Caco-2 (cell line): ENCODE results near the gene ARHGAP18. TPM values are rescaled to one million over a fixed set of nuclear protein-coding genes. Genes with fewer than 3 reads are reported as not detected.

Experiments
- BruUV-seq: library from RNA; stranded (reverse); fragments of 400-500 nt; replicated peaks from 2 replicates; lab custom pipeline; 2021; lab: Mats Ljungman, UMichigan
- CTCF ChIA-PET: fragments of 300-600 bp; sonication (Branson Sonifier 250); formaldehyde crosslinking; loops from one replicate; lab custom pipeline; 2022; ENCODE audit warnings: antibody characterized with exemption; lab: Charles Lee
- POLR2A ChIA-PET: fragments of 300-600 bp; sonication (Branson Sonifier 250); formaldehyde crosslinking; loops from one replicate; lab custom pipeline; 2022; ENCODE audit warnings: antibody characterized with exemption; lab: Charles Lee
- DNase-seq, 2 experiments: peaks; one replicate each; pipeline versions ENCODE4 v3.0.0 to v3.0.0-alpha.2; 2020 to 2022
- H3K27me3 ChIP-seq: replicated peaks from 2 replicates; pipeline ENCODE4 v1.6.0; 2011; ENCODE audit warnings: low read length; ENCODE audit not compliant: control insufficient read depth, insufficient read depth
- H3K36me3 ChIP-seq: 2 replicates; pipeline ENCODE4 v1.5.1; 2011; ENCODE audit warnings: low read length; ENCODE audit not compliant: control insufficient read depth, insufficient read depth
- H3K4me1 ChIP-seq: fragments of 250-450 bp; sonication (Bioruptor Pico); 2 replicates; pipeline ENCODE4 v1.5.1; 2020; ENCODE audit warnings: mild to moderate bottlenecking
- H3K4me3 ChIP-seq: 2 replicates; pipeline ENCODE4 v1.5.1; 2011; ENCODE audit warnings: low read depth, mild to moderate bottlenecking, control low read depth, low read length
- H3K9me3 ChIP-seq: fragments of 250-450 bp; sonication (Bioruptor Pico); 2 replicates; pipeline ENCODE4 v1.5.1; 2020; ENCODE audit warnings: mild to moderate bottlenecking, moderate library complexity
- H3K27ac Mint-ChIP-seq: one replicate; pipeline ENCODE4 v1.8.0; 2022; ENCODE audit warnings: mixed read lengths; ENCODE audit not compliant: unreplicated experiment
- H3K27me3 Mint-ChIP-seq: one replicate; pipeline ENCODE4 v1.8.0; 2022; ENCODE audit warnings: mixed read lengths; ENCODE audit not compliant: insufficient read depth, unreplicated experiment
- H3K36me3 Mint-ChIP-seq: one replicate; pipeline ENCODE4 v1.8.0; 2022; ENCODE audit warnings: mild to moderate bottlenecking, mixed read lengths; ENCODE audit not compliant: insufficient read depth, unreplicated experiment
- H3K4me1 Mint-ChIP-seq: one replicate; pipeline ENCODE4 v1.8.0; 2022; ENCODE audit warnings: low read depth, mixed read lengths; ENCODE audit not compliant: unreplicated experiment
- H3K4me3 Mint-ChIP-seq: one replicate; pipeline ENCODE4 v1.8.0; 2022; ENCODE audit warnings: mild to moderate bottlenecking, moderate library complexity, mixed read lengths; ENCODE audit not compliant: unreplicated experiment
- H3K9me3 Mint-ChIP-seq: one replicate; pipeline ENCODE4 v1.8.0; 2022; ENCODE audit warnings: mixed read lengths; ENCODE audit not compliant: unreplicated experiment
- intact Hi-C: fragments of 100-400 bp; cut with micrococcal nuclease; formaldehyde crosslinking; loops from one replicate; pipeline ENCODE4 v1.10.0; 2022; ENCODE audit not compliant: unreplicated experiment
- total RNA-seq: library from RNA; stranded (reverse); gene quantifications from 2 replicates; pipeline ENCODE4 v1.2.3, GENCODE V29; 2022
- TF ChIP-seq, protein P1 (sequence below), 2 experiments: fragments of 200-600 bp in 1 of 2; IDR thresholded peaks; 1 replicate in 1 of 2; 2 replicates in 1 of 2; pipeline versions ENCODE4 v1.5.1 to v1.8.0; 2011 to 2022; ENCODE audit warnings: antibody characterized with exemption in 1 of 2, control low read depth in 1 of 2, inconsistent platforms in 1 of 2, low read depth in 1 of 2, low read length in 1 of 2, mild to moderate bottlenecking in 1 of 2, moderate library complexity in 1 of 2; ENCODE audit not compliant: insufficient read depth in 1 of 2, severe bottlenecking in 1 of 2, unreplicated experiment in 1 of 2

Gene ARHGAP18
- total RNA-seq, 1 experiment from 2014 or later = 15.0 TPM

DNA sequence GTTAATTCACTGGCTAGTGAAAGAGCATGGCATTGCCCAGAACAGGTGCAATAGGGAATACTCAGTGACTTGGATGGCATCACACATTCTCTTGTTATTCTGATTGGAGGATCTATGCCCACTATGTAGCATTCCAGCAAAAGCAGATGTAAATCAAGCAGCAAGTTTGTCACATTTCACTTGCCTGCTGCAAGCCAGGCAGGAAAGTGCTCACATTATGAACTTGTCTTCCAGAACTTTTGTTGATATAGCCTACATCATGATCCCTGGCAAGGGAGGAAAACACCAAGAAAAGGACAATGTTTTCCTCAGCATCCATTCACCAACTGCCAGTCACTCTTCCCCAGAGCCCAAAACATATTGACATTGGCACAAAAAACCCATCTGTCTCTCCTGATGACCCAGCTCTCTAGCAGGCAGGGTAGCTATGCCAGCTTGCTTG is 77.8 kb downstream of the ARHGAP18 start:
- BruUV-seq = no TSS peak
- Mint-ChIP-seq H3K9me3 (no peaks in the 10 kb centered on the region), H3K4me1 (peaks cover 2% of the 10 kb centered on the region), H3K36me3 (peaks cover 10% of the 10 kb centered on the region), H3K27me3 (no peaks in the 10 kb centered on the region), H3K27ac (no peak overlapping the region), H3K4me3 (no peak overlapping the region)
- Histone ChIP-seq H3K4me1 (peaks cover 4% of the 10 kb centered on the region), H3K9me3 (no peaks in the 10 kb centered on the region), H3K4me3 (no peak overlapping the region), H3K27me3 (no peaks in the 10 kb centered on the region), H3K36me3 (0 out of 2 replicates have a peak, but pooled peaks cover 1% of the 10 kb centered on the region)
- TF ChIP-seq, protein P1, sequence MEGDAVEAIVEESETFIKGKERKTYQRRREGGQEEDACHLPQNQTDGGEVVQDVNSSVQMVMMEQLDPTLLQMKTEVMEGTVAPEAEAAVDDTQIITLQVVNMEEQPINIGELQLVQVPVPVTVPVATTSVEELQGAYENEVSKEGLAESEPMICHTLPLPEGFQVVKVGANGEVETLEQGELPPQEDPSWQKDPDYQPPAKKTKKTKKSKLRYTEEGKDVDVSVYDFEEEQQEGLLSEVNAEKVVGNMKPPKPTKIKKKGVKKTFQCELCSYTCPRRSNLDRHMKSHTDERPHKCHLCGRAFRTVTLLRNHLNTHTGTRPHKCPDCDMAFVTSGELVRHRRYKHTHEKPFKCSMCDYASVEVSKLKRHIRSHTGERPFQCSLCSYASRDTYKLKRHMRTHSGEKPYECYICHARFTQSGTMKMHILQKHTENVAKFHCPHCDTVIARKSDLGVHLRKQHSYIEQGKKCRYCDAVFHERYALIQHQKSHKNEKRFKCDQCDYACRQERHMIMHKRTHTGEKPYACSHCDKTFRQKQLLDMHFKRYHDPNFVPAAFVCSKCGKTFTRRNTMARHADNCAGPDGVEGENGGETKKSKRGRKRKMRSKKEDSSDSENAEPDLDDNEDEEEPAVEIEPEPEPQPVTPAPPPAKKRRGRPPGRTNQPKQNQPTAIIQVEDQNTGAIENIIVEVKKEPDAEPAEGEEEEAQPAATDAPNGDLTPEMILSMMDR (IDR thresholded peaks at IDR 0.05; ENCODE audit: insufficient read depth in 1 of 2, low read depth in 1 of 2, low read length in 1 of 2, severe bottlenecking in 1 of 2, unreplicated experiment in 1 of 2) = no peak
- CTCF ChIA-PET = no interaction called here
- DNase-seq = no peak
- intact Hi-C loops = no loop called here
- POLR2A ChIA-PET = no interaction called here

DNA sequence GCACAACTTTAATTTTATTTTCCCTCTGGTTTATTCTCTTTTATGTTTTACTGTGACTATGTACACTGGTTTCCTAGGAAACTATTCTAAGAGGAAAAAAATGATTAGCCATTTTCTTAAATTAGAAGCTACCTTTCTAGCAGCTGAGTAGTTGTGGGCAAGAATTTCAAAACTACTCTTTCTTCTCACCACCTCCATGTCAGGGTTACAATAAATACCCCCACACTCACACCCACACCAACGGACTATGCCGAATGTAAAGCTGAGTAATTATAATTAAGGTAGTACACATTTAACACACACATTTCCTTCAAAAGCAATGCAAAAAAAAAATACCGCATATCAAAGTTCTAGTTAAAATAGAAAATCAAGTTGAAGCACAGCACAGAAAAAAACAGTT is 78.9 kb downstream of the ARHGAP18 start:
- BruUV-seq = no TSS peak
- CTCF ChIA-PET = no interaction called here

DNA sequence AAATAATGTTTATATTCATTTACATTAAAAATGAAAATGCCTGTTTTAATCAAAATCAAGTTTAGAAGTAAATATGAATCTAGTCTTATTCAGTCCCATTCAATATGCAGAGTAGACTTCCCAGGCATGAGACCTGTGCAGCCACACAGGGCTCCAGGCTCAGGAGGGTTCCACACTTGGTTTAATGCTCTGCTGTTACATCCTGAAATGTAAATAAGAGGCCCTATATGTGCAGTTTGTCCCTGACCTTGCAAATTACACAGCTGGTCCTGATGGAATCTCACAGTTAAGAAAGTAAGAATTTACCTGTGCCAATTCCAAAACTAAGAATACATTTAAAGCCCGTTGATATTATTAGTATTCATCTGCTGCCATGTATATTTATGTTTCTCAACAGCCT is 79.4 kb downstream of the ARHGAP18 start:
- Histone ChIP-seq H3K4me3 (no peak overlapping the region), H3K36me3 (0 out of 2 replicates have a peak, but pooled peaks cover 1% of the 10 kb centered on the region), H3K27me3 (no peaks in the 10 kb centered on the region), H3K9me3 (no peaks in the 10 kb centered on the region), H3K4me1 (no peaks in the 10 kb centered on the region)
- intact Hi-C loops = no loop called here
- H3K27me3 Mint-ChIP-seq = no peaks in the 10 kb centered on the region
- ChIA-PET CTCF (no interaction called here), POLR2A (no interaction called here)
- TF ChIP-seq, protein P1 (IDR thresholded peaks at IDR 0.05; ENCODE audit: insufficient read depth in 1 of 2, low read depth in 1 of 2, low read length in 1 of 2, severe bottlenecking in 1 of 2, unreplicated experiment in 1 of 2) = no peak
- H3K4me3 Mint-ChIP-seq = no peak overlapping the region
- no peak for DNase-seq
- H3K9me3 Mint-ChIP-seq = no peaks in the 10 kb centered on the region
- H3K4me1 Mint-ChIP-seq = no peaks in the 10 kb centered on the region
- H3K27ac Mint-ChIP-seq = no peak overlapping the region
- H3K36me3 Mint-ChIP-seq = peaks cover 6% of the 10 kb centered on the region
- BruUV-seq = no TSS peak

More for the DNA sequence above, 78.9 kb downstream of the ARHGAP18 start:
- intact Hi-C loops = no loop called here
- Mint-ChIP-seq H3K36me3 (peaks cover 10% of the 10 kb centered on the region), H3K9me3 (no peaks in the 10 kb centered on the region), H3K4me3 (no peak overlapping the region), H3K27me3 (no peaks in the 10 kb centered on the region), H3K4me1 (no peaks in the 10 kb centered on the region), H3K27ac (no peak overlapping the region)
- H3K9me3 ChIP-seq = no peaks in the 10 kb centered on the region
- TF ChIP-seq, protein P1 (IDR thresholded peaks at IDR 0.05; ENCODE audit: insufficient read depth in 1 of 2, low read depth in 1 of 2, low read length in 1 of 2, severe bottlenecking in 1 of 2, unreplicated experiment in 1 of 2) = no peak
- H3K4me3 ChIP-seq = no peak overlapping the region
- DNase-seq = no peak
- H3K27me3 ChIP-seq = no peaks in the 10 kb centered on the region
- H3K4me1 ChIP-seq = no peaks in the 10 kb centered on the region
- POLR2A ChIA-PET = no interaction called here
- H3K36me3 ChIP-seq = 0 out of 2 replicates have a peak, but pooled peaks cover 1% of the 10 kb centered on the region
